Measurements from ENCODE around the gene NAALADL2.

DNA sequence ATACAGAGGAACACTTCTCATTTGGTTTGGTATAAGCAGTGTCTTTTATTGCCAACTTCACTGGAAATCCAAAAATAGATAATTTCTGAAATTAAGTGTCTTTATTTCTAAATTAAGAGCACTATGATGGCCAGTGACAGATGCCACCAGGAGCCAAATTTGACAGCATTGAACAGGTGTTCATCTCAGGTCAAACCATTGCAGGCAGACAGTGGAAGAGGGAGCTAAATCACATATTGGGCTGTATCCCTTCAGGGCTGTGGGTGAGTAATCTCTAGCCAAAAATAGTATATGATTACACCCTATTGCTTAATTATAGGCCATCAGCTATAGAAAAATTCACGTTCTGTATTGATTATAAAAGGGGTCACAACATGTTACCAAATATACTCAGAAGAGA is 457.7 kb downstream of the NAALADL2 start:
- TF ChIP-seq, protein P1, sequence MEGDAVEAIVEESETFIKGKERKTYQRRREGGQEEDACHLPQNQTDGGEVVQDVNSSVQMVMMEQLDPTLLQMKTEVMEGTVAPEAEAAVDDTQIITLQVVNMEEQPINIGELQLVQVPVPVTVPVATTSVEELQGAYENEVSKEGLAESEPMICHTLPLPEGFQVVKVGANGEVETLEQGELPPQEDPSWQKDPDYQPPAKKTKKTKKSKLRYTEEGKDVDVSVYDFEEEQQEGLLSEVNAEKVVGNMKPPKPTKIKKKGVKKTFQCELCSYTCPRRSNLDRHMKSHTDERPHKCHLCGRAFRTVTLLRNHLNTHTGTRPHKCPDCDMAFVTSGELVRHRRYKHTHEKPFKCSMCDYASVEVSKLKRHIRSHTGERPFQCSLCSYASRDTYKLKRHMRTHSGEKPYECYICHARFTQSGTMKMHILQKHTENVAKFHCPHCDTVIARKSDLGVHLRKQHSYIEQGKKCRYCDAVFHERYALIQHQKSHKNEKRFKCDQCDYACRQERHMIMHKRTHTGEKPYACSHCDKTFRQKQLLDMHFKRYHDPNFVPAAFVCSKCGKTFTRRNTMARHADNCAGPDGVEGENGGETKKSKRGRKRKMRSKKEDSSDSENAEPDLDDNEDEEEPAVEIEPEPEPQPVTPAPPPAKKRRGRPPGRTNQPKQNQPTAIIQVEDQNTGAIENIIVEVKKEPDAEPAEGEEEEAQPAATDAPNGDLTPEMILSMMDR (IDR thresholded peaks at IDR 0.05): no peak
- TF ChIP-seq ZFX (IDR thresholded peaks at IDR 0.05; ENCODE audit: borderline replicate concordance): no peak
